Erythroblast (primary cell): ENCODE data around the gene RNASET2.
"Not testable (repeated sequence)": the region's sequence is repeated elsewhere in the genome, so short reads cannot be mapped to it uniquely, and the experiment has no call there.

Source experiments
- DNase-seq, 2 experiments: peaks; one replicate each; lab custom pipeline; 2025; lab: John Stamatoyannopoulos, UW
- GATA1 ChIP-seq: IDR thresholded peaks from 2 replicates; pipeline ENCODE4 v1.6.1; 2011; ENCODE audit warnings: low read depth, mild to moderate bottlenecking, control low read depth, low read length, moderate library complexity
- POLR2A ChIP-seq: IDR thresholded peaks from 2 replicates; pipeline ENCODE4 v1.6.1; 2011; ENCODE audit warnings: mild to moderate bottlenecking, low read length

The RNASET2 gene

DNA sequence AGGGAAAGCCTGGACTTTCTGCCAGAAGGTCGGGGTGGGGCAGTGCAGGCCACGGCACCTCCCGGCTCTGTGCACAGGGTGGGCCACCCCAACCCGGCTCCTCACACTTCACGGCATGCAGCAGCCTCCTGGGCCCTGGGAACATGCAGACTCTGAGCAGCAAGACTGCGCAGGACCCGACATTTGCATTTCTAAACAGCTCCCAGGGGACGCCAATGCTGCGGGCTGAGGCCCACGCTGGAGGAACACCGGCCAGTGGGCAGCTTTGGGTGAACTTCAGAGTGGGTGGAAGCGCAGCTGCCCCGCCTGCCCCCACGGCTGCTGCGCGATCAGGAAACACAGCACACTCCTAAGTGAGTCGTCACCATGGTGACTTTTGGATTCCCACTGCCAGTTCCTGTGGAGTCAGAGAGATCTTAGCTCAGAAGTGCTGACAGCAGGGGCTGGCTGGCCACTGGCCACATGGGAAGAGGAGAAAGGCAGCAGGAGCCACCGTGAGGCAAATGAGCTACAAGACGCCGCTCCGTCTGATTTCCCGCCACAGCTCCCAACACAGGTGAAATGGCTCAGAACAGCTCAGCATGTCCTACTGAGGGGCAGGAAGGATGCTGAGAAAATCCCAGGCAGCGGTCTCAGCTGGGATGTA is 52.1 kb downstream of the RNASET2 start:
- TF ChIP-seq POLR2A (no peak), GATA1 (no peak)
- DNase-seq, result no peak

DNA sequence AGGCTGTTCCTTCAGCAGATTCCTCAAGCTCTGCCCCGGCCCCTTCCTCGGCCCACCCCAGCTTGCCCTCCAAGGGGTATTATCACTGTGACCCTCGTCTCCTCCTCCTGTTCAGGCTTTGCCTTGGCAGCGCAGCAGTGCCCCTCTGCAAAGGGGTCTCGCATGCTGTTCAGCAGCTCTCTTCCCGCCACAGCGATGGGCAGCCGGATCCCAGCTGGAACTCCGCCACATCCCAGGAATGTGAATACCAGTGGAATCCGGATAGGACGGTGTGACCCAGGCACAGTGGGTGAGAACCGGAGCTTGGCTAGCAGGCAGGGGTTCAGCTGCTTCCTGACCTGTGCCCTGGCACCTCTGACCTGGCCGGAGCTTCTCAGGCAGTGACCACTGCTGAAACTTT is 52.9 kb downstream of the RNASET2 start:
- TF ChIP-seq POLR2A, result no peak
- DNase-seq, result no peak

DNA sequence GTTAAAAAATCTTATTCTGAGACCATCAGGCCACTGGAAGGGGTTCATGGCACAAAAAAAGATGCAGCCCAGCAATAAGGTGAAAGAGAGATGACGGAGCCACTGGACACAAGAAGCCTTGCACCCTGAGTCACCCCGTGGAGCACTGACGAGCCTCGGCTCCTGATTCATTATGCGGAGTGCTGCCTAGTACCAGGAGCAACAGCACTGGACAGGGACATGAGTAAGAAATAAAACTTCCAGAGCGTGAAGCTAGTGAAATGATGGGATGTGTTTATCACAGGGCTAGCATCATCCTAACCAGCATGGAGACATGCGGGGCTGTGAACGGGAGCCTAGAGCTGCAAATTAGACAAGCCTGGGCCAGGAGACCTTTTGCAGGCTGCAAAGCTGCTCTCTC is 53.3 kb downstream of the RNASET2 start:
- TF ChIP-seq POLR2A, result no peak
- no peak for TF ChIP-seq GATA1
- no peak for DNase-seq

DNA sequence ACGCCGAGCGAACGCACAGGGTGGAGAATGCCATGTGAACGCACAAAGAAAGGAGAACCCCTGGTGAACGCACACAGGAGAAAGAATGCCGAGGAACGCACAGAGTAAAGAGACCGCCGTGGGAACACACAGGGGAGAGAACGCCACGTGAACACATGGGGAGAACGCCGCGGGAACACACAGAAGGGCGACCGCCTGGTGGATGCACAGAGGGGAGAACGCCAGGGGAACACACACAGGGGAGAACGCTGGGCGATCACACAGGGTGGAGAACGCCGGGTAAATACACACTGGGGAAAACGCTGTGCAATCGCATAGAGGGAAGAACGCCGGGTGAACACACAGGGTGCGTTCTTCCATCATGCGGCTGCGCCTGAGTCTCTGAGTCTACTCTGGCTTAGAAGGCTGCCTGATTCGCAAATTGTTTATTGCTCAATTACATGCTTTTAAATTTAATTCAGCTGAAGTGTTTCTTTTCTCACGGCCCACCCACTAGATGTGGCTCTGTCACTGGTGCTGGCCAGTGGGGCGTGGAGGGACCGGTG is 54.1 kb downstream of the RNASET2 start:
- DNase-seq, result no peak
- TF ChIP-seq POLR2A (no peak), GATA1 (no peak)

DNA sequence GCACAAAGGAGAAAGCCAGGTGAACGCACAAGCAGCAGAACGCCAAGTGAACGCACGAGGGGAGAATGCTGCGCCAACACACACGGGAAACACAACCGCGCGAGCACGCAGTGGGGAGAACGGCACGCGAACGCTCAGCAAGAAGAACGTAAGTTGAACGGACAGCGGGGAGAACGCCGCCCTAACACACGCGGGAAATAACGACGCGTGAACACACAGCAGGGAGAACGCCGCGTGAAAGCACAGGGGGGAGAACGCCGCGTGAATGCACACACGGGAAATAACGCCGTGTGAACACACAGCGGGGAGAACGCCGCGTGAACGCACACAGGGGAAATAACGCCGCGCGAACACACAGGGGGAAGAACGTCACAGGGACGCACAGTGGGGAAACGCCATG is 54.7 kb downstream of the RNASET2 start:
- no peak for DNase-seq
- TF ChIP-seq GATA1 (no peak), POLR2A (no peak)

DNA sequence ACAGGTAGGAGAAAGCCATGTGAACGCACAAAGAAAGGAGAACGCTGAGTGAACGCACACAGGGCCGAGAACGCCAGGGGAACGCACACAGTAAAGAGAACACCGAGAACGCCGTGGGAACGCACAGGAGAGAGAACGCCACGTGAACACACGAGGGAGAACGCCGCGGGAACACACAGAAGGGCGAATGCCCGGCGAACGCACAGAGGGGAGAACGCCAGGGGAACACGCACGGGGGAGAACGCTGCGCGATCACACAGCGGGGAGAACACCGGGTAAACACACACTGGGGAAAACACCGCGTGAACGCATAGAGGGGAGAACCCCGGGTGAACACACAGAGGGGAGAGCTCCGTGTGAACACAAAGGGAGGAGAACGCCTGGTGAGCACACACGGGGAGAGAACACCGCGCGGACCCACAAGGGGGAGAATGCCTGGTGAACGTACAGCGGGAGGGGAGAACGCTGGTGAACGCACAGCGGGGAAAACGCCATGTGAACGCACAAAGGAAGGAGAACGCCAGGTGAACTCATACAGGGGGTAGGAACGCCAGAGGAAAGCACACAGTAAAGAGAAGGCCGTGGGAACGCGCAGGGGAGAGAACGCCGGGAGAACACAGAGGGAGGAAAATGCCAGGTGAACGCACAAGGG is 55.3 kb downstream of the RNASET2 start:
- DNase-seq, result no peak
- TF ChIP-seq GATA1 (no peak), POLR2A (no peak)

DNA sequence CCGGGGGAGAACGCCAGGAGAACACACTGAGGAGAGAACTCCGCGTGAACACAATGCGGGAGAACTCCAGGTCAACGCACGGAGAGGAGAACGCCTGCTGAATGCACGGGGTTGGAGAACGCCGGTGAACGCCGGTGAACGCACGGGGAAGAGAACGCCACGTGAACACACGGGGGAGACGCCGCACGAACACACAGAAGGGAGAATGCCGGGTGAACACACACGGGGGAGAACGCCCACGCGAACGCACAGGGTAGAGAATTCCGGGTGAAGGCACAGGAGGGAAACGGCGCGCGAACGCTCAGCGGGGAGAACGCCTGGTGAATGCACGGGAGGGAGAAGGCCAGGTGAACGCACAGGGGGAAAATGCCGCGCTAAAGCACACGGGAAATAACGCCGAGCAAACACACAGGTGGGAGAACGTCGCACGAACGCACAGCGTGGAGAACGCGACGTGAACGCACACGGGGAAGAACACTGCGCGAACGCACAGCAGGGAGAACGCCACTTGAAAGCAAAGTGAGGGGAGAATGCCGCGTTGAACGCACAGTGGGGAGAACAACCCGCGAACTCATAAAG is 56.1 kb downstream of the RNASET2 start:
- TF ChIP-seq GATA1 (no peak), POLR2A (no peak)
- no peak for DNase-seq

DNA sequence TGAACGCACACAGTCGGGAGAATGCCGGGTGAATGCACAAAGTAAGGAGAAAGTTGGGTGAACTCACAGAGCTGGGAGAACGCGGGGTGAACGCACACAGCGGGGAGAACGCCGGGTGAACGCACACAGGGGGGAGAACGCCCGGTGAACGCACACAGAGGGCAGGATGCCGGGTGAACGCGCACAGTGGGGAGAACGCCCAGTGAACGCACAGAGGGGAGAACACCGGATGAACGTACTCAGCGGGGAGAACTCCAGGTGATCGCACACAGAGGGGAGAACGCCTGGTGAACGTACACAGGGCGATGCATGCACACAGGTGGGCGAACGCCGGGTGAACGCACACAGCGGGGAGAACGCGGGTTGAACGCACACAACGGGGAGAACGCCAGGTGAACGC is 57.4 kb downstream of the RNASET2 start:
- TF ChIP-seq POLR2A (no peak), GATA1 (no peak)

DNA sequence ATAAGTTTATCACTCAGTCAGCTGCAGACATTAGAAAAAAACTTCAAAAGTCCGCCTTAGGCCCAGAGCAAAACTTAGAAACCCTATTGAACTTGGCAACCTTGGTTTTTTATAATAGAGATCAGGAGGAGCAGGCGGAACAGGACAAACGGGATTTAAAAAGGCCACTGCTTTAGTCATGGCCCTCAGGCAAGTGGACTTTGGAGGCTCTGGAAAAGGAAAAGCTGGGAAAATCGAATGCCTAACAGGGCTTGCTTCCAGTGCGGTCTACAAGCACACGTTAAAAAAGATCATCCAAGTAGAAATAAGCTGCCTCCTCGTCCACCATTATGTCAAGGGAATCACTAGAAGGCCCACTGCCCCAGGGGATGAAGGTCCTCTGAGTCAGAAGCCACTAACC is 61.7 kb downstream of the RNASET2 start:
- not testable (repeated sequence) for DNase-seq

More for the DNA sequence above, 57.4 kb downstream of the RNASET2 start:
- DNase-seq, result no peak

DNA sequence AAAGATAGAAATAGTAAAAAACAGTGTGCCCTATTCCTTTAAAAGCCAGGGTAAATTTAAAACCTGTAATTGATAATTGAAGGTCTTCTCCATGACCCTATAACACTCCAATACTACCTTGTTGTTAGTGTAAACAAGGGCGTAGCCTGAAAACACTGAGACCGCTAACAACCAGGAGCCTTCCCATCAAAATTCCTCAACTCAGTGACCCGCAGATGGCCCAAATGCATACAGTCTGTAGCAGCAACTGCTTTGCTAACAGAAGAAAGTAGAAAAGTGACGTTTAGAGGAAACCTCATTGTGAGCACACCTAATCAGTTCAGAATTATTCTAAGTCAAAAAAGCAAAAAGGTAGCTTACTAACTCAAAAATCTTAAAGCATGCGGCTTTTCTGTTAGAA is 63.9 kb downstream of the RNASET2 start:
- not testable (repeated sequence) for DNase-seq

DNA sequence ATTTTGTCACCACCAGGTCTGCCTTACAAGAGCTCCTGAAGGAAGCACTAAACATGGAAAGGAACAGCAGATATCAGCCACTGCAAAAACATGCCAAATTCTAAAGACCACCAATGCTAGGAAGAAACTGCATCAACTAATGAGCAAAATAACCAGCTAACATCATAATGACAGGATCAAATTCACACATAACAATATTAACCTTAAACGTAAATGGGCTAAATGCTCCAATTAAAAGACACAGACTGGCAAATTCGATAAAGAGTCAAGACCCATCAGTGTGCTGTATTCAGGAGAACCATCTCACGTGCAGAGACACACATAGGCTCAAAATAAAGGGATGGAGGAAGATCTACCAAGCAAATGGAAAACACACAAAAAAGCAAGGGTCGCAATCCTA is 69.6 kb downstream of the RNASET2 start:
- not testable (repeated sequence) for DNase-seq

DNA sequence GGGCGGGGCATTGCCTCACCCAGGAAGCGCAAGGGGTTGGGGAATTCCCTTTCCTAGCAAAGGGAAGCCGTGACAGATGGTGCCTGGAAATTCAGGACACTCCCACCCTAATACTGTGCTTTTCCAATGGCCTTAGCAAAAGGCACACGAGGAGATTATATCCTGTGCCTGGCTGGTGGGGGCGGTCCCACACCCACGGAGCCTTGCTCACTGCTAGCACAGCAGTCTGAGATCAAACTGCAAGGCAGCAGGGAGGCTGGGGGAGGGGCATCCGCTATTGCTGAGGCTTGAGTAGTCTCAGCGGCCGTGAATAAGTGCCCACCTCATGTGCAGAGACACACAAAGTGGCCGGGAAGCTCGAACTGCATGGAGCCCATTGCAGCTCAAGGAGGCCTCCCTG is 71.4 kb downstream of the RNASET2 start:
- not testable (repeated sequence) for DNase-seq

DNA sequence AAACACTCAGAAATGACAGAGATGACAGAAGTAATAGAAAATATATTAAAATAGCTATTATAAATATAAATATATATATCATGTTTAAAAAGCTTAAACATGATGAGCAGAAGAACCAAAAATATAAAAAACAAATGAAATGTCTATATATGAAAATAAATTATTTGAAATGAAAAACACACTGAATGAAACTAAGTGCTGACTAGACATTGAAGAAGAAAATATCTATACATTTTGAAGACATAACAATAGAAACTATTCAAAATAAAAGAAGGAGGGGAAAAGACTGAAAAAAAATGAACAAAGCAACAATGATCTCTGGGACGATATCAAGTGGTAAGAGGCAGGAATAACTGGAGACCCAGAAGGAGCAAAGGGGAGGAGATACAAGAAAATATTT is 76.8 kb downstream of the RNASET2 start:
- no peak for DNase-seq
- no peak for TF ChIP-seq GATA1
- TF ChIP-seq POLR2A, result no peak
